DLD1 (cell line): Measurements from ENCODE around the gene ROBO2.

Experiments used
- in situ Hi-C: cut with HindIII; loops from 2 replicates; pipeline ENCODE4 v1.10.0; 2017; ENCODE audit warnings: low sequenced_read_pairs

Gene ROBO2

DNA sequence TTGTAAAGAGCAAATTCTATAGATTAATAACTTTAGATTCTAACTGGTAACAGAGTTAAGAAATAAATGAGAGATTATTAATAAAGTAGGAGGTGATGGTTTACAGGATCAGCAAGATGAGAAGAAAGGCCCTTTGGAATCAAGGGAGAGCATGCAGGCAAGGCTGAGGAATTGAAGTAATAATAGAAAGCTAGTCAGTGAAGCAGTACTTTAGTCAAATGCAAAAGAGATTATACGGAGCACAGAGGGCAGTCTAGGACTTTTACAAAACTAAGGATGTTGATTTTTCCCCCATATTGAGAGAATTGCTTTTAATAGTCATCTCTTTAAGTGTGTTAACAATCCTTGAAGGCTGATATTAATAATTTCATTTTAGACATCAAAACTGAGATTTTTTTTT, 146.4 kb downstream of the ROBO2 start:
- in situ Hi-C loops, result no loop called here

DNA sequence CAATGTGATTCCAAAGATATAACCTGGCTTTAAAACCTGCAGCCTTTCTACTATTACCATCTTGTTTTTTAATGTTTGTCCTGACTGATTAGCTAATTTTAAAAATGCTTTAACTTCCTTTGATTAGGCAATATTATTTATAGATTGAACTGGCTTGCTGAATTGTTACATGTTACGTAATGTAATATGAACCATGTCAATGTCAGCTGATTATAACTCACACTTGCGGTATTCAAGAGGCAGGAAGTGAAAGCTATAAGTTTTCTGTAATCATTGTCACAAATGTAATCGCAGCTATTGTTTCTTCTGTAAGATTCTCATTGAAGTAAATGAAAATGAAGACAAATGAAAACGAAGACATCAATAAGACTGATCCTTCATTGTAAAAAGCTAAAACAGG, 146.8 kb downstream of the ROBO2 start:
- in situ Hi-C loops, result no loop called here

DNA sequence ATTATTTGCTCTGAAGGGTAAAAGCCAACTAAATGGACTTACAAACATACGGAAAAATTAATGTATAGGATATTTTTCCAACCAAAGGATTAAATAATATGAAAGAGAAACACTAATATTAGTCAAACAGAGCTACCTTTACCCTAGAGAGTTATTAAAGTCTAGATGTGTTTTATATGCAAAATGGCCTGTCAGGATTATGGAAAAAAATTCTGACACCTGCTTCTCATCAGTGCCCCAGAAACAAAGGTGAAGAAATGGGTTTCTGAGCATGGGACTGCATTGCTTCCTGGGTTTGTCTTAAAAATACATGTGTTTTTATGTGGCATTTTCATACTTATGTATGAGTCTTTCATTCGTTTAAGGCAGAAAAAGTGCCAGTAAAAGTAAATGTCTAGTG, 148.3 kb downstream of the ROBO2 start:
- in situ Hi-C loops, result no loop called here

DNA sequence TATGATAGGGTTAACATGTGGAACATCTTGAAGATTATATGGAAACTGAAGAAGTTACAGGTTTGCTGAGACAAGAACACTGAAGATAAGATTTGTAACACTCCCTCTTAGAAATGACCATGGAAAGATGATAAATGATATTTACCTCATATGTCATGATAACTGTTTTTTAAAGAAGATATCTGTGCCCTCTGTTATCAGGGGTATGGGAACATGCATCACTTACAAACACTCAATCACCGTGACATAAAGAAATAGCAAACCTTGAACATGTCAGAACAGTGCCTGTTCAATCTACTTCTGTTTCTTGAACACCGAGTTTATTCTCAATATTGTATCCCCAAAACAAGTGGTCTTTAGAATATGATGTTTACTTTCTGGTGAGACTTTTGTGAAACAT, 149.4 kb downstream of the ROBO2 start:
- in situ Hi-C loops, result no loop called here

DNA sequence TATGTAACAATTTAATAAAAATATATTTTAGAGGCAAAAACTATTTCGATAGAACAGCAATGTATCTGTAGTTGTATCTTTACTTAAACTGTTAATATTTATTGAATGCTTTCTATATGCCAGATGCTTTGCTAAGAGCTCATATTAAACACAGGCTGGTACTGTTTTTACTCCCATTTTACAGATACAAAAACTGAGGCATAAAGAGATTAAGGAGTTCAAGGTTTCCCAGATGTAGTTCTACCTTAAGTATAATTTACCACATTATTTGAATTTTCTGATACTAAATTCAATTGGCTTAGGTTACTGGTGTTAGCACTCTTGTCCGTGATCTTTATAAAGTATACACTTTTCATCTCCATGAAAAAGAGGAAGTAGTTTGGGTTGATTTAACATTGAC, 149.8 kb downstream of the ROBO2 start:
- in situ Hi-C loops, result no loop called here

DNA sequence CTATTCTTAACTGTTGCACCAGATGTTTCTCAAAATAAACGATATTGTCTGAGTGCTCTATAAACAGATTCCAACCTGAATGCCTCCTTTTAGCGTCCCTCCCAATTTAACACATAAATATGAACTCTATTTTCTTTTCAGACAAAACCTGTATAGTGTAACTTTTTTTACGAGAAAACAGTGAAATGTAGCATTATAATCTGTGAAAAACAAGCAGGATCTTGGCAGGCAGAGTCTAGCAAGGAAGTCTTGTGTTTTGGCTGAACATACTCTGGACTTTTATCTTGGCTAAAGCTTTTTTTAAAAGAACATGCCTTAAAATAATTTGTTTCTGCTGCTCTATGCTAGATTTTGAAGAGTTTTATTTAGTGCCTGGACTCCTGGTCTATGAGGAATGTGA, 150.5 kb downstream of the ROBO2 start:
- in situ Hi-C loops, result no loop called here

DNA sequence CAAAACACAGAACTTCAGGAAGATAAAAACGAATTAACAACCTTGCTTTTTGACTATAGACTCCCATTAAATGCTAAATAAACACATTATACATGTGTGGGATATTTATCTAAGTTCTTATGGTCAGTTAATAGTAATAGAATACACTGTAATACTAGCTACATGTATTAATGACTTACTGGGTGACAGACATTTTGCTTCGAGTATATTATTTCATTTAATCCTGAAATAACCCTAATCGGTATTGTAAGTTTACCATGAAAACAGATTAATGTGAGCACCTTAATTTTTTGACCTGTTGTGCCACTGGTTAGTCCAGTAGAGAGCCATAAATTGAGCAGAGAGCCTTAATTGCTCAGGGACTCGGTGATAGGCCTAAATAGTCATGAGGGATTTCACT, 151.1 kb downstream of the ROBO2 start:
- in situ Hi-C loops, result no loop called here

DNA sequence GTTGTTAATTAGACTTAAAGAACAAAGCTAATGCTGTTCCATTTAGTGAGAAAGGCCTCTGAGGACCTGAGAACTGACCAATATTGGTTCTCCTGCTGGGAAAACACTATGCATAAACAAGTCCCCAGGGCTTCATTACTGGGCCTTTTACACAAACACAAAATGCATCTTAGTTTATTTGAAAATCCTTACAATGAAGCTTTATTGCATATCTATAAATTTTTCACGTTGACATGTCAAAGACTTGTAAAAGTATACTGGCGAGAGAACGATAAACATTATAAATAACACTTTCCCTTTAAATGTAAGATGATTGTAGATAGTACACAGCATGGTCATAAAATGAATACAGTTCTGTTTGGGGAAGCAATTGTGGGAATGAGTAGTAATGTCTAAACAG, 151.7 kb downstream of the ROBO2 start:
- in situ Hi-C loops, result no loop called here

DNA sequence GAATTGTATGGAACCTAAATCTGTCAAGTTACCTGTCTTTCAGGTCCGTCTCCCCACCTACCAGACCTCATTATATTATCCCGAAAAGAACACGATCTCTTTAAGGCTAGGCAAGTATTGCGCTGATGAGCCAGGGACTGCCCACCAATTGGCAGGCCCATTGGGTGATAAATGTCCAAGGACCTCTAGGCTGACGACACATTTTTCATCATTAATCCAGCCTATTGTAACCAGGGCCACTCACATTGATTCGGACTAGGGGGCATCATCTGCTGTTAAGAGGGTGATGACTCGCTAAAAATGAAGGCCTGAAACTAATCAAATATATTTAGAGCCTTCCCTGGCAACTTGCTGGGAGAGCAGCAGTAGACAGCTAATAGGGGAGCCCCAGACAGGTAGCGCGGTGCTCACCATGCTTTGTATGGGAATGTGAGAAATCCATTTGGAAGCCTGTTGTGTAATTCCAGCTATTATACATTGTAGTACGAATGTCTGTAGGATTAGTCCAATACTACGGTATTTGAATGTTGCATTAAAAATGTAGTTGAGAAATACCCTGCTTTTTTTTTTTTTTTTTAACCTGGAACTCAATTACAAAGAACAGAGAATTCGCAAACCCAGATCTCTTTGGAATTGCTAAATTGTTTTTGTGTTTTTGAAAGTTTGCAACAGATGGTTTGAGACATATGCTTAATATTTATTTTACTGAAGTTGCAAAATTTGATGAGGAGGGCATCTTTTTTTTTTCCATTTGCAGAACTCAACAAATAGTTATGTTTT, 156.1 kb downstream of the ROBO2 start:
- in situ Hi-C loops, result no loop called here

DNA sequence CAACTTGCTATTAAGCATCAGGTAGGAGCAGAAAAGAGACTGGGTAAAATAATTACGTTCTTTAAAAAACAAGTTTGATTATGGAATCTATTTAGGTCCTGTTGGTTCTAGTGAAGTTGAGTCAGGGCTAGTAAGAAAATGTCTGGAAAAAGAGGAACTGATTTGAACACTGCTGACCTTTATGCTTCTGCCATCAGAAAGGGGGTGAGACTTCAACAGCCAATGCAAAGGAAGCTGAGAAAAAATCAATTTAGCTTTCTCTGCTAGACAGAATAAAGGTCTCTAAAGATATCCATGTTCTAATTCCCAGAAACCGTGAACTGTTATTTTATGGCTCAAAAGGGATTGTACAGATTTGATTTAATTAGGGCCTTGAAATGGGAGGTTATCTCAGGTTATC, 157.5 kb downstream of the ROBO2 start:
- in situ Hi-C loops, result no loop called here

DNA sequence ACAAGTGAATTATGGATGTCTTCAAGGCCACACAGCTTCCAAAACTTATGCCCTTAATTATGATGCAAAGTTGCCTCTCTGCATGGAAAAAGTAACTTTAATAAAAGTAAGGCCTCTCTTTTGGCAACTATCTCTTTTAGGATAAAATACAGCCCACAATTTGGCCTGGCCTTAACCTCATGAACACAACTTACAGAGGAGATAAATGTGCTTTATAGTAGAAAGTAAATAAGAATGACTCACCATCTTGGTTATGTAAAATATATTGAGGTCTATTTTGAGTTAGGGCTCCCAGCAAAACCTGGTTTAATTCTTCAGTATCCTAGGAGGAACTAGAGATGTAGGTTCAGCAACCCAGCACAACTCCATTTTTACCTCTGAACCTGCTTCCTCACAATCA, 164.0 kb downstream of the ROBO2 start:
- in situ Hi-C loops, result no loop called here

DNA sequence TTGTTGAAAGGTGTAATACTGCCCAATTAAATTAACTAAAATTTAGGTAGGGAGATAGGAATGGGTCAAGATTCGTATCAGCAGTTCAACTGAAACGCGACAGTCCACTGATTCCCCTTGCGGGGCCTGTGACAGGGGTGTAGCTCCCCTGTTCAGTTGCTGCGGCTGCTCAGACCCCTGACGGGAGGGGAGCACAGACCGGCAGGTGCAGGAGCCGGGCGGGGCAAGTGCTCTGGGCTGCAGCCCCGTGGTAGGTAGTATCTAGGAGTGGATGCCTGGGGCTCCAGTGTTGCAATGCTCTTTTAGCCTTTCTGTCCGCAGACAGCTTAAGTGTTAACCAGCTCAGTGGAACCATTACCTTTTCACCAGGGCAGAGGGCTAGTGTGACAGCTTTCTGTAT, 164.9 kb downstream of the ROBO2 start:
- in situ Hi-C loops, result no loop called here

DNA sequence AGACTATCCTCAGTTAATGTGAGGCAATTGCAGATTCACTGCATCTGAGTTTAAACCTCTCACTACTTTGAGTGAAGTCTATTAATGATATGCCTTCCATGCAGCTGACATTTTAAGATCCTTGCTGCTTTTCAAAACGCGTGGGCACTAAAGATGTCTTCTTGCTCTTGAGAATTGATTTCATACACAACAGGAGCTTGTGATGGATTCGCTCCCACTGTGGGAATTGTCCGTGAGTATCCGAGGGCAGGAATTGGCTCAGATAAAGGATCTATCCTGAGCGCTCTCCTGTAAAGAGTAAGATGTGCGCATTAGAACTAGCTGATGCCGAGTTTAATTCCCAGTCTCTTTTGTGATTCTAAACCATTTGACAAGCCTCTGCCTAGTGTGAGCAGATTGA, 167.9 kb downstream of the ROBO2 start:
- in situ Hi-C loops, result no loop called here

DNA sequence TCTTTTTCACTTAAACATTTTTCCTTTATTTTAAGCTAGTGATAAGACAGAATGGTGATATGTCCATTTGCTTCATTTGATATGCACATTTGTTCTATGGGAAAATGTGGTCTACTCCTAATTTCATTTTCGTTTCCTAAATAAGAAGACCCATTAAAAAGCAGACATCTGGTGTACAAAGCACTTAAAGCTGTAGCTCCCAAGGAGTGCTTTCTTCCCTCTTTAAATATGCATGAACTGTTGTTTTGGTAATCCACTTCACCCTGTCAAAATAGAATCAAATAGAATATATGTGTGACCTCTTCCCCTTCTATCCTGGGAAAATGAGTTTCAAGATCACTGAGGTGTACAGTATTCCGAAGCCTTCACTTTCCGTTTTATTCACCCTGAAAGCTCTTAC, 182.8 kb downstream of the ROBO2 start:
- in situ Hi-C loops, result no loop called here

DNA sequence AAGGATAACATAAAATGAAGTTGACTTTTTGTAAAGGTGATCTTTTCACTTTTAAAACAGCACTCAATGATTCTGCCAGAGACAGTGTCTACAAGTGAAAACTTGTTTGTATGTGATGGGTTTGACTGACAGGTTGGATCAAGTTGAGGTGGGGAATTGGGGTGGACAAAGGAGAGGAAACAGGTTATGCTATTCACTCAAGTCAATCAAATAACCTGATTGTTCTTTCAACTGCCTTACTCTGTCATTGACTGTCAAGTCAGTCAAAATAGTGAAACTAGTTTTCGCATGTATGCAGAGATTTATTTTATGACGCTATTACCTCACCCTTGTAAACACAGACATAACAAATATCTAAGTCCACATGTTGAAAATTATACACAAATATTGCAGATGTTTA, 187.7 kb downstream of the ROBO2 start:
- in situ Hi-C loops, result no loop called here

DNA sequence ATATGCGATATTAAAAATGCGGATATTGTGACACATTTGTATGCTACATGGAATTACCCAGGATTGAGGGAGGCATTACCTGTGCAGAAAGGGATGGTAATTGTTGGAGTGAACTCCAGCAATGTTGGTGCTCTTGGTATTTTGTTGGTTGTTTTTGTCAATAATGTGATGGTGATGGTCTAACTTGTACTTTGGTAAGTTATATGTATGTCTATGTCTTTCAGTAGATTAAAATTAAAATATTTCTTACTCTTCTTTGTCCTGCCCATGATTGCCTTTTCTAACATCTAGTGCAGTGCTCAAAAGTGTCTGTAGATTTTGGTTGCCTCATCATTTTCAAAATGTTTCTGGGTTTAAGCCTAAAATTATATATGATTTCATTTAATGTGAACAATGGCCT, 192.7 kb downstream of the ROBO2 start:
- in situ Hi-C loops, result no loop called here

DNA sequence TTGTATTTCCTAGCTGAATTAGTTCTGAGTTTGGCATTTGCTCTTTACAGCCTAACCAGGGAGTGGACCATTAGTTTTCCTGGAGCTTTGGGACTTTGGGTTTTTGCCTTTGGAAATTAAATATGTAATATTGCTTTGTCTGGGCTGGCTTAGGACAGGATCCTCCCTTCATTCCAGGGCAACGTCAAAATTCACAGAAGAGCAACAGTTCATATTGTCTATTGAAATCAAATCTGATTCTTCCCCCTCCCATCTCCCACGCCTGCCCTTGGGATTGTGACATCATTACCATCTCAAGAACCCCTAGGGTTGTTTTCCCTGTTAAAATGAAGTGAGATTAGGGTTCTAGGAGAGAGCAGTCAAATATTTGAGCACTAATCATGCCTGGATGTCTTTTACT, 194.1 kb downstream of the ROBO2 start:
- in situ Hi-C loops, result no loop called here

DNA sequence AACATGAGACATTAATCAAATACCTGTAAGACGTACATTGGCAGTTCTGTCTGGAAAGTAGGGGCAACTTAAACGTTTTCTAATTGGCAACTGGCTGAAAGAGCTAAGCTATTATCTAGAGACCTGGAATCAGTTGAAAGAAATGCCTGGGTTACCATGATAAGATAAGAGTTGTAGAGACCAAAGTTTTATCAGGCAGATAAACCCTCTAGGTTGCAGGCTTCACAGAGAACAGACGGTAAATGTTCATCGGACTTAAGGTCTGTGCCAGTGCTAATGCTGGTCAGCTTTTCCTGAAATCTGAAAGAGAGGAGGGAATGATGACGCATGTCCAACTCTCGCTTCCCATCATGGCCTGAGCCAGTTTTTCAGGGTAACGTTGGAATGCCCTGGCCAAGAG, 196.2 kb downstream of the ROBO2 start:
- in situ Hi-C loops, result no loop called here

DNA sequence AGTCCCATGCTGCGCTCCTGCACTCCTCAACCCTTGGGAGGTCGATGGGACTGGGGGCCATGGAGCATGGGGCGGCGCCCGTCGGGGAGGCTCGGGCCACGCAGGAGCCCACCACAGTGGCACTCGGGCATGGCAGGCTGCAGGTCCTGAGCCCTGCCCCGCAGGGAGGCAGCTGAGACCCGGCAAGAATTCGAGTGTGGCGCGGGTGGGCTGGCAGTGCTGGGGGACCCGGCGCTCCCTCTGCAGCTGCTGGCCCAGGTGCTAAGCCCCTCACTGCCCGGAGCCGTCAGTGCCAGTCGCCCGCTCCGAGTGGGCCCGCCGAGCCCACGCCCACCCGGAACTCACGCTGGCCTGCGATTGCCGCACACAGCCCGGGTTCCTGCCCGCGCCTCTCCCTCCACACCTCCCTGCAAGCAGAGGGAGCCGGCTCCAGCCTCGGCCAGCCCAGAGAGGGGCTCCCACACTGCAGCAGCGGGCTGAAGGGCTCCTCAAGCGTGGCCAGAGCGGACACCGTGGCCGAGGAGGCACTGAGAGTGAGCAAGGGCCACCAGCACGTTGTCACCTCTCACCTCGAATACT, 200.3 kb downstream of the ROBO2 start:
- in situ Hi-C loops, result no loop called here

DNA sequence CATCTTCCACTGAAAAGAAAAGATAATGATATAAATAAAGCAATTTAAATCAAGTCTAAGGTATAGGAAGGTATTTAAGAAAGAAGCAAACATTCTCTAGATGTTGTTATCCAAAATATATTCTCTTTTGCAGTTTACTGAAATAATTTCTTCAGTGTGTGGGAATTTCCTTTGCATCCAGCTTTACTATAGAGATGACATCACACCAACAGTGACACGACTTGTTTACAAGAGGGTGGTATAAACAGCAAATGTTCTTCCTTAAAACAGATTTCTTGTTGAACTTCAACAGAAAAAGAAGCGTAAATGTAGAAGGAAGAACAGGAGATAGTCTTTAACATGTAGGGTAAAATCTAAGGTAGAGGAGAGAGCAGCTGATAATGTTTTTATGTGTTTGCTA, 202.5 kb downstream of the ROBO2 start:
- in situ Hi-C loops, result no loop called here

DNA sequence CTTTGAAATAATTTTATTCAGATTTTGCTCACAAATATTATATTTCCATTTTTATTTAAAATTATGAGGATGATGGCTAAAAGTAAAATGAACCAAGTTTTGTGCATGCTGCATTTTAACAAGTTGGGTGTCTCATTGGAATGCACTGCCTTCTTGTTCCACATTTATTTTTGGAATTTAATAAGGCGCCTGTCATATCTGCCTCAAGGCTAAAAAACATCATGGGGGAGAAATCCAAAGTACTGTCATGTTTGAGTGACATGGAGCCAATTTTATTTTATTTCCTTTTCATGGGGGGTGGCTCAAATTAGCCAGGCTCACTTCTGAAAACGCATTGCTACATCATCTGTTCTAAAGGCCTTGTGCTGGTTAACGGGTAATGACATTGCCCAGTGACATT, 205.1 kb downstream of the ROBO2 start:
- in situ Hi-C loops, result no loop called here

DNA sequence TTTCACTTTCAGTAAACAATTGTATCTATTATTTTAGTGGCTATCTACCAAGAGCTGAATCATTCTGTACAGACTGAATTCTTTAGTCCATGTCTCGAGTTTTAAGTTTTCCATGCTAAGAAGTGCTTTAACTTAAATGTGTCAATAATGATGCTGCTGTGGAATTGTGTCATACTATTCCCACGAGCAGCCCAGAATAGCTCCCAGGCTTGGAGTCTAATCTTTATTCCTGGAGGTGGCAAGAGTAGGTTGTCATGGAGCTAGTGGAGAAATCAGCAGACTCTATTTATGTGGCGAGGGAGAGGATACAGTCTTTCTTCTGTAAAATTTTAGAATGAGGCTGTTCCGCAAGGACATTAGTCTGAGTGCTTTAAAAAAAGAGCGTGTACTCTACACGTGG, 207.2 kb downstream of the ROBO2 start:
- in situ Hi-C loops, result no loop called here

DNA sequence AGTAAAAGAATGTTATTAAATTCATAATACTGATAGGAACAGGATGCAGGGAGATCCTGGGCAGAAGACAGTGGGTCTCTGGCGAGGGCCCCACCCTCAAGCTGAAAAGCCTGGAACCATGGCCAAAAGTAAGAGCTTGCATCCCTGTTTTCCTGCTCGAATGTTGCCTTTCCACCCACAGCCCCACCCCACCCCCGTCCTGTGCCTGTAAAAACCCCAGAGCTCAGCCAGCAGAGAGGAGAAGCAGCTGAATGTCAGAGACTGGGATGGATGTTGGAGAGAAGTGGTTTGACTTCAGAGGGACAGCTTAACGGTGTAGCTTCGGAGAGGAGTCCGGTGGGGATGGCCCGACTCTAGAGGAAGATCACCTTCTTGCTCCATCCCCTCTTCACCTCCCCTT, 207.9 kb downstream of the ROBO2 start:
- in situ Hi-C loops, result no loop called here
